Left ventricle myocardium inferior (tissue), 1 donor: Measurements from ENCODE around the gene BRME1. TPM values are rescaled to one million over a fixed set of nuclear protein-coding genes. Genes with fewer than 3 reads are reported as not detected.

Experiments used
- DNase-seq: peaks from one replicate; pipeline ENCODE4 v3.0.0-alpha.2; 2020
- H3K27ac ChIP-seq: fragments of 200-600 bp; replicated peaks from 2 replicates; pipeline ENCODE4 v1.8.0; 2021
- H3K27me3 ChIP-seq: fragments of 200-600 bp; 2 replicates; pipeline ENCODE4 v1.8.0; 2021; ENCODE audit warnings: low read depth
- H3K36me3 ChIP-seq: fragments of 200-600 bp; 2 replicates; pipeline ENCODE4 v1.8.0; 2021
- H3K4me1 ChIP-seq: fragments of 200-600 bp; 2 replicates; pipeline ENCODE4 v1.8.0; 2021
- H3K4me3 ChIP-seq: fragments of 200-600 bp; 2 replicates; pipeline ENCODE4 v1.8.0; 2021; ENCODE audit warnings: mild to moderate bottlenecking, moderate library complexity
- H3K9me3 ChIP-seq: fragments of 200-600 bp; replicated peaks from 2 replicates; pipeline ENCODE4 v1.8.0; 2021
- intact Hi-C: fragments of 100-400 bp; cut with micrococcal nuclease; formaldehyde crosslinking; loops from one replicate; pipeline ENCODE4 v1.11.0; 2022
- long read RNA-seq: library from polyadenylated mRNA; unstranded; transcript quantifications from one replicate; pipeline ENCODE4 v2.0.0, GENCODE V29; 2021
- total RNA-seq: library from RNA; stranded (reverse); fragmentation: NEBNext Ultra II Directional; extraction: Animal tissue kit (Norgen Biotek cat#: 25700); gene quantifications from one replicate; pipeline ENCODE4 v1.2.1, GENCODE V29; 2021
- TF ChIP-seq, protein P1 (sequence below): fragments of 200-600 bp; IDR thresholded peaks from 2 replicates; pipeline ENCODE4 v1.8.0; 2021; ENCODE audit warnings: antibody characterized with exemption, mild to moderate bottlenecking, borderline replicate concordance
- donor health status: DM: no; HTN: yes; CAD: no; lungs with severe emphysema.

The BRME1 gene
- total RNA-seq: 0.82 TPM
- long read RNA-seq: 0 reads

DNA sequence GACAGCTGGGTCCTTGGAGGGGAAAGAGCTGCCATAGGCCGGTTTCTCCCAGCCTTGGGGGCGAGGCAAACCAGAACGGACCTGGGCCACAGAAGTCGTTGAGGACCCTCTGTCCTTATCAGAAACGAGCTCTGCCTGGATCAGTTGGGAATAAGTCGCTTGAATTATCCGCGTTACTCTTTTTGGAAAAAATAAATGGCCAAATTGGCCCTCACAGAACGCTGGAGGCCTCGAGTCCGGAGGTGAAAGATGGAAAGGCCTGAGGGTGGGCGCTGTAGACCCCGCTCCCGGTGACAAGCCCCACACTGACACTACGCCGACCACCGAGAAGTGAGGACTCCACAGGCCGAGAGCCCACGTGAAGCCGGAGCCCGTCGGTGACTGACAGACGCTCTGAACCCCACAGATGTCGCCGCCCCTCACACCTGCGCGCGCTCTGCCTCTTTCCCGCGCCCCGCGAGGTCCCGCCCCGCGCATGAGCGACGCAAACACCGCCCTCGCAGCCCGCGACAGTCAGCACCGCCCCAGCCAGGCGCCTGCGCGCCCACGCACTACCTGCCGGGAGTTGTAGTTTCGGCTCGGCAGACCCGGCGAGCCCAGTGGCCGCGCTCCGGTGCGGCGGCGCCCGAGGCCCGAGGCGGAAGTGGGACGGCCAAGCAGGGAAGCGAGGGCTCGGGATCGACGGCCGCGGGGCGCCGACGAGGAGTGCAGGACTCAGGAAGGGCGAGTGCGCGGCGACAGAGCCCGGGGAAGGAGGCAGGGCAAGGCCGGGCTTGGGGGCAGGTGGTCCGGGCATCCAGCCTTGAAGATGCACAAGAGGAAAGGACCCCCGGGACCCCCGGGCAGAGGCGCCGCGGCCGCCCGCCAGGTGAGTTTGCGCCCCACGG lies at the start of gene BRME1, which contains the start of gene CC2D1A:
BRME1 (minus strand) TSS at position 484 of the 887 bp plus-strand sequence. CDS start 1,225 bp downstream, outside the sequence.
CC2D1A (plus strand) TSS at position 568 of the 887 bp plus-strand sequence; CDS start at position 809, 241 bp downstream.
- intact Hi-C loops: no loop called here
- H3K4me3 ChIP-seq: peak within 1 kb of the TSS; percentile 96
- TF ChIP-seq, protein P1, sequence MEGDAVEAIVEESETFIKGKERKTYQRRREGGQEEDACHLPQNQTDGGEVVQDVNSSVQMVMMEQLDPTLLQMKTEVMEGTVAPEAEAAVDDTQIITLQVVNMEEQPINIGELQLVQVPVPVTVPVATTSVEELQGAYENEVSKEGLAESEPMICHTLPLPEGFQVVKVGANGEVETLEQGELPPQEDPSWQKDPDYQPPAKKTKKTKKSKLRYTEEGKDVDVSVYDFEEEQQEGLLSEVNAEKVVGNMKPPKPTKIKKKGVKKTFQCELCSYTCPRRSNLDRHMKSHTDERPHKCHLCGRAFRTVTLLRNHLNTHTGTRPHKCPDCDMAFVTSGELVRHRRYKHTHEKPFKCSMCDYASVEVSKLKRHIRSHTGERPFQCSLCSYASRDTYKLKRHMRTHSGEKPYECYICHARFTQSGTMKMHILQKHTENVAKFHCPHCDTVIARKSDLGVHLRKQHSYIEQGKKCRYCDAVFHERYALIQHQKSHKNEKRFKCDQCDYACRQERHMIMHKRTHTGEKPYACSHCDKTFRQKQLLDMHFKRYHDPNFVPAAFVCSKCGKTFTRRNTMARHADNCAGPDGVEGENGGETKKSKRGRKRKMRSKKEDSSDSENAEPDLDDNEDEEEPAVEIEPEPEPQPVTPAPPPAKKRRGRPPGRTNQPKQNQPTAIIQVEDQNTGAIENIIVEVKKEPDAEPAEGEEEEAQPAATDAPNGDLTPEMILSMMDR: no peak
- H3K9me3 ChIP-seq: no peaks in the 10 kb centered on the region
- peak within 1 kb of the TSS; percentile 74 for H3K27ac ChIP-seq
- peak; percentile 94 for DNase-seq
- H3K36me3 ChIP-seq: peaks cover 15% of the 10 kb centered on the region
- no peaks in the 10 kb centered on the region for H3K27me3 ChIP-seq
- H3K4me1 ChIP-seq: peaks cover 27% of the 10 kb centered on the region

DNA sequence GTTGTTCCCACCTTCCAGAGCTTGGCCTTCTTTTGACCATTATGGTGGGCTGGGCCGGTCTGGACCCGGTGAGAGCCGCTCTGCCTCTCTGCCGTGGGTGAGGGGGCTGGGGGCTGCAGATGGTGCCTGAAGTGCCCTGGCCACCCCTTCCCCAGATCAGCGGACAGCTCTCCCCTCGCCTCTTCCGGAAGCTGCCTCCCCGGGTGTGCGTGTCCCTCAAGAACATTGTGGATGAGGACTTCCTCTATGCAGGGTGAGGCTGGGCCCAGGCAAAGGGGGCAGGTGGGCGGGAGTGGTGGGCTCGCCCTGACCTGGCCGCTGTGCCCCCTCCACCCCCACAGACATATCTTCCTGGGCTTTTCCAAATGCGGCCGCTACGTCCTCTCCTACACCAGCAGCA lies 48.3 kb upstream of the BRME1 start:
- TF ChIP-seq, protein P1: no peak

DNA sequence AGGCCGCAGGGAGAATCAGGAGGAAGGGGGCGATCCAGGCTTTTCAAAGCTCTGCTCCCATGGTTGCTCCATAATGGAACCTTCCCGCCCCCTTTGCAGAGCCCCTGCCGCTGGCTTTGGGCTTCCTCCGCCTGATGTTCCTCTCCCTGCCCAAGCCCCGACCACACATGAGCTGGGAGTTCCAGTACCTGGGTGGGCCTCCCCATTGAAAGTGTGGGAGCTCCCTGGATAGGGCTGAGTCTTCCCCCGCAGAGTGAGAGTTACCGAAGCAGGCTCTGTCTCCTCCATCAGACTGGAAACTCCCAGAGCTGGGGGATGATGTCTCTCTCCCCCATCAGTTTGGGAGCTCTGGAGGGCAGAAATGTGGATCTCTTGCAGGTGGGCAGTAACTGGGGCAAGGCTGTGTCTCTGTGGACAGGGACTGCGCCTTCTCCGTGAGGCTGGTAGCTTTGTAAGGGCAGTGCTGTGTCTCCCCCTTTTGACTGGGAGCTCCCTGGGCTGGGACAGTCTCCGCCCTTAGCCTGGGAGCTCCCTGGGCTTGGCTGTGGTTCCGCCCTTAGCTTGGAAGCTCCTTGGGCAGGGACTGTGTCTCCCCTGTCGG lies 47.1 kb upstream of the BRME1 start:
- Histone ChIP-seq H3K9me3 (no peaks in the 10 kb centered on the region), H3K4me1 (peaks cover 43% of the 10 kb centered on the region), H3K36me3 (peaks cover 37% of the 10 kb centered on the region), H3K4me3 (peak overlapping the region; percentile 80), H3K27ac (peak overlapping the region; percentile 83), H3K27me3 (no peaks in the 10 kb centered on the region)
- TF ChIP-seq, protein P1: no peak
- no peak for DNase-seq
- intact Hi-C loops: no loop called here

More for the DNA sequence above, 48.3 kb upstream of the BRME1 start:
- no peak for DNase-seq
- Histone ChIP-seq H3K4me1 (peaks cover 49% of the 10 kb centered on the region), H3K36me3 (peaks cover 47% of the 10 kb centered on the region), H3K27me3 (no peaks in the 10 kb centered on the region), H3K9me3 (no peaks in the 10 kb centered on the region), H3K27ac (no peak overlapping the region), H3K4me3 (no peak overlapping the region)
- intact Hi-C loops: no loop called here

DNA sequence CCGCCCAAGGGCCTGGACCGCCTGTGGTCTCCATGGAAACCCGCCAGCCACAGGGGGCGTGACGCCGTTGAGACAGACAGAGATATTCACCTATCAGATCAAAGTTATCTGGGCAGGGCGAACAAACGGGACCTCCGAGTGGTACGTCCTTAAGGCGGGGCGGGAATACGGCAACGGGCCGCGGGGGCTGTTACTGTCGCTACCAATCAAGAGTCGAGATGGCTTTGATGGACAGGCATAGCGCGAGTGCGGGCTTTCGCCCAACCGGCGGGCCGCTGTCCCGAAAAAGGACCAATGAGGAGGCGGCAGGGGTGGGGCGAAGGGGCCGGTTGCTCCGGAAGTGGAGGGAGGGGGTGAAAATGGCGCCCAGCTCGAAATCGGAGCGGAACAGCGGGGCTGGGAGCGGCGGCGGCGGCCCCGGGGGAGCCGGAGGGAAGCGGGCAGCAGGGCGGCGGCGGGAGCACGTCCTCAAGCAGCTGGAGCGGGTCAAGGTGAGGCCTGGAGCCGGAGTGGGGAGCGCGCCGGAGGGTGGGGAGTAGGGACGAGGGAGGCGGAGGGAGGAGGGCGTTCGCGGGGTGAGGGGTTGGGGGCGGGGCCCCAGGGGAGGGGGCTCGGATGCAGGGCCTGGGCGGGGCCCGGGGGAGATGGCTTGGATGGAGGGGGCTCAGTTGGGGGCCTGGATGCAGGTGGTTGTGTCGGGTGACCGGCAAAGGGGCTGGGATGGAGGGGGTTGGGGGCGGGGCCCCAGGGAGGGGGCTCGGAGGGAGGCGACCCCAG lies 46.4 kb upstream of the BRME1 start, which contains the start of gene DCAF15:
DCAF15 (plus strand) TSS at position 356 of the 777 bp plus-strand sequence; CDS start at position 360, 4 bp downstream.
- H3K36me3 ChIP-seq: peaks cover 31% of the 10 kb centered on the region
- H3K4me3 ChIP-seq: peak within 1 kb of the TSS; percentile 80
- intact Hi-C loops: no loop called here
- no peaks in the 10 kb centered on the region for H3K9me3 ChIP-seq
- peaks cover 36% of the 10 kb centered on the region for H3K4me1 ChIP-seq
- H3K27me3 ChIP-seq: no peaks in the 10 kb centered on the region
- TF ChIP-seq, protein P1: no peak
- DNase-seq: peak; percentile 99
- peak within 1 kb of the TSS; percentile 83 for H3K27ac ChIP-seq

DNA sequence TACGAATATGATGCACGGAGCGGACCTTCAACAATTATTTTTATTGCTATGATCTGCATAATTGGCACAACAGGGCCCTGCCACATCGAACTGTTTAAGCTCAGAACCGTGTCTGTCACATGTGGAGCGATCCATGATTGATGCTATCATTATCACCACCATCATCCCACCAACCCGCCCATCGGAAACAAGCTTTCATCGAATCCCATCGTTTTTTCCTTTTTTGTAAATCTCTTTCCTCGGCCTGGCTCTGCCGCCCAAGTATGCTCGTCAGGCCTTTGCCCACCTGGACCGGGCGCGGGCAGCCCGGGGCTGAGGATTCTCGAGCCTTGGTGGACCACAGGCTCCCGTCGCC lies 45.9 kb upstream of the BRME1 start:
- H3K27ac ChIP-seq: no peak overlapping the region
- peak overlapping the region; percentile 80 for H3K4me3 ChIP-seq
- H3K36me3 ChIP-seq: peaks cover 25% of the 10 kb centered on the region
- no peaks in the 10 kb centered on the region for H3K9me3 ChIP-seq
- intact Hi-C loops: no loop called here
- H3K4me1 ChIP-seq: peaks cover 31% of the 10 kb centered on the region
- DNase-seq: no peak
- H3K27me3 ChIP-seq: no peaks in the 10 kb centered on the region
- TF ChIP-seq, protein P1: no peak
